Measurements from ENCODE around the gene B4GAT1. TPM values are rescaled to one million over a fixed set of nuclear protein-coding genes. Genes with fewer than 3 reads are reported as not detected.

Gene B4GAT1
- total RNA-seq, 2 donors from 2014 or later: 29.4 to 45.7 TPM

DNA sequence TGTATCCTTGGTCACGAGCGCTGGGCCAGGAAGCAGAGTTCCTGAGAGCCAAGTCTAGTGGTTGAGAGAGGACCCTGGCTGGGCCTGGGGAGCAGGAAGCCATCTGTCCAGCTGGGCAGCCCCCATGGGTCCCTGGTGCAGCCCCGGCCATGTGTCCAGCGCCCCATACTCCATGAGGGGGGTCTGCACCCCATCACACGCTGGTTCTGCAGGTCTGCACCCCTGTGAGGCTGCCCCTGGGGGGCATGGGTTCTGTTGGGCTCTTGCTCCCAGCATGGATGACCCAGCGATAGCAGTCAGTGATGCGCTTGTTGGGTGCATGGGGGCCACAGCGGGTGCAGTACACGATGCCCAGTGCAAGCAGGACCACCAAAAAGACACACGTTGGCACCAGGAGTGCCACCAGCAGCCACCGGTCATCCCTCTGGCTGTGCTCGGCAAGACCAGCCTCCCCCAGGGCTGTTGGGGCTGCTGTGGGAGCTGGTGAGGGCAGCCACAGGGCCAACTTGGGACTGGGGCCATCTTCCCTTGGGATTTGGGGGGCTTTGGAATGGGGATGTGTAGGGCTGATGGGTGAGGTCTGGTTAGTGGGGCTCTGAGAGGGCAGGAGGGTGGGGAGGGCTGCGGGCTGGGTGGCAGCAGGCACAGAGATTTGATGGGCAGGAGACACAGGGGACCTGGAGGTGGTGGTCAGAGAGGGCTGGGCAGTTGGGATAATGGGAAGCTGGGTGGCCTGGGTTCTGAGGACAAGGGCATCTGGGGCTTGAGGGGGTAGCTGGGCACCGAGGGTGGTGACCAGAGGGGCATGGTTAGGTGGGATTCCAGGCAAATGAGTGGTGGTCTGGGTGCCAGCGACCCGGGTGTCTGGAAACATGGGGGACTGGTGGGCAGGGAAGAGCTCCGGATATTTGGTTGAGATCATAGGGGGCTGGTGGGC lies 32.6 kb downstream of the B4GAT1 start:
- Mint-ChIP-seq H3K27ac (no peak overlapping the region), H3K36me3 (ENCODE audit: low read depth) (no peaks in the 10 kb centered on the region), H3K9me3 (peaks cover 13% of the 10 kb centered on the region), H3K4me1 (peaks cover 9% of the 10 kb centered on the region), H3K4me3 (no peak overlapping the region), H3K27me3 (ENCODE audit: insufficient read depth) (peaks cover 22% of the 10 kb centered on the region)
- no peaks in the 10 kb centered on the region for H3K36me3 ChIP-seq (ENCODE audit: control insufficient read depth, insufficient read depth, low read length)
- no peak for DNase-seq
- H3K27me3 ChIP-seq (ENCODE audit: control insufficient read depth, insufficient read depth, low read length, poor library complexity, severe bottlenecking): no peaks in the 10 kb centered on the region
- H3K27ac ChIP-seq (ENCODE audit: low read depth, low read length): no peak overlapping the region
- WGBS, 2 experiments (ENCODE audit: insufficient coverage in 1 of 2, insufficient read length in 1 of 2): 92 to 96% methylated on average over 13 to 17 of the region's 17 CpGs
- H3K9ac ChIP-seq (ENCODE audit: extremely low read depth, low read length, poor library complexity, severe bottlenecking): no peak overlapping the region
- no peak for TF ChIP-seq CTCF (conservative IDR thresholded peaks at IDR 0.05)
- no peaks in the 10 kb centered on the region for H3K9me3 ChIP-seq (ENCODE audit: control insufficient read depth, low read length)
- no peak overlapping the region for H3K4me3 ChIP-seq (ENCODE audit: low read length)
- peaks cover 3% of the 10 kb centered on the region for H3K4me1 ChIP-seq (ENCODE audit: control insufficient read depth, insufficient read depth, low read length)

- no peak for DNase-seq
- H3K36me3 ChIP-seq (ENCODE audit: control insufficient read depth, insufficient read depth, low read length): no peaks in the 10 kb centered on the region
Measured at GRCh38 chr11:66314186-66314501, 33.3 kb downstream of the B4GAT1 start.

More at GRCh38 chr11:66314186-66314501, 33.3 kb downstream of the B4GAT1 start:
- Histone ChIP-seq H3K27ac (ENCODE audit: low read depth, low read length) (no peak overlapping the region), H3K9ac (ENCODE audit: extremely low read depth, low read length, poor library complexity, severe bottlenecking) (no peak overlapping the region), H3K9me3 (ENCODE audit: control insufficient read depth, low read length) (no peaks in the 10 kb centered on the region), H3K27me3 (ENCODE audit: control insufficient read depth, insufficient read depth, low read length, poor library complexity, severe bottlenecking) (no peaks in the 10 kb centered on the region), H3K4me1 (ENCODE audit: control insufficient read depth, insufficient read depth, low read length) (peaks cover 3% of the 10 kb centered on the region), H3K4me3 (ENCODE audit: low read length) (no peak overlapping the region)
- TF ChIP-seq CTCF (conservative IDR thresholded peaks at IDR 0.05): no peak
- peaks cover 9% of the 10 kb centered on the region for H3K4me1 Mint-ChIP-seq
- WGBS, 2 experiments (ENCODE audit: insufficient coverage in 1 of 2, insufficient read length in 1 of 2): 80% methylated on average over 1 of the region's 1 CpG; no CpG with 5 or more reads in 1 of the 2 experiments
- no peak overlapping the region for H3K27ac Mint-ChIP-seq
- peaks cover 6% of the 10 kb centered on the region for H3K9me3 Mint-ChIP-seq
- H3K27me3 Mint-ChIP-seq (ENCODE audit: insufficient read depth): peaks cover 24% of the 10 kb centered on the region
- no peaks in the 10 kb centered on the region for H3K36me3 Mint-ChIP-seq (ENCODE audit: low read depth)
- H3K4me3 Mint-ChIP-seq: peak overlapping the region; percentile 72

Data from endodermal cell (in vitro differentiated cells).